Germinal center (tissue), 1 donor: ENCODE measurements around the gene ADAMTS18.
"Not testable (repeated sequence)": the region's sequence is repeated elsewhere in the genome, so short reads cannot be mapped to it uniquely, and the experiment has no call there.

Experiments used
- DNase-seq: peaks from one replicate; pipeline ENCODE4 v3.0.0; 2012; ENCODE audit warnings: mixed read lengths, low spot score

The ADAMTS18 gene

GRCh38 chr16:77285676-77286075 is 149.2 kb downstream of the ADAMTS18 start:
- no peak for DNase-seq

GRCh38 chr16:77282345-77282744 is 152.5 kb downstream of the ADAMTS18 start:
- no peak for DNase-seq

- not testable (repeated sequence) for DNase-seq
Measured at GRCh38 chr16:77279316-77279715, 155.5 kb downstream of the ADAMTS18 start.

- no peak for DNase-seq
Measured at GRCh38 chr16:77277571-77277970, 157.3 kb downstream of the ADAMTS18 start.

- no peak for DNase-seq
Measured at GRCh38 chr16:77277141-77277540, 157.7 kb downstream of the ADAMTS18 start.

GRCh38 chr16:77276661-77277060 is 158.2 kb downstream of the ADAMTS18 start:
- no peak for DNase-seq

GRCh38 chr16:77275303-77275702 is 159.5 kb downstream of the ADAMTS18 start:
- DNase-seq, result not testable (repeated sequence)

GRCh38 chr16:77273815-77274214 is 161.0 kb downstream of the ADAMTS18 start:
- DNase-seq, result no peak

- no peak for DNase-seq
Measured at GRCh38 chr16:77271532-77272426, 163.1 kb downstream of the ADAMTS18 start.

GRCh38 chr16:77266185-77266584 is 168.6 kb downstream of the ADAMTS18 start:
- DNase-seq, result not testable (repeated sequence)

- no peak for DNase-seq
Measured at GRCh38 chr16:77262971-77263370, 171.9 kb downstream of the ADAMTS18 start.

- no peak for DNase-seq
Measured at GRCh38 chr16:77250400-77250799, 184.4 kb downstream of the ADAMTS18 start.

GRCh38 chr16:77246150-77246549 is 188.7 kb downstream of the ADAMTS18 start:
- DNase-seq, result no peak

GRCh38 chr16:77242471-77242870 is 192.4 kb downstream of the ADAMTS18 start:
- not testable (repeated sequence) for DNase-seq

- DNase-seq, result no peak
Measured at GRCh38 chr16:77238593-77238992, 196.2 kb downstream of the ADAMTS18 start.

- DNase-seq, result peak; percentile 87
Measured at GRCh38 chr16:77236063-77236511, 198.7 kb downstream of the ADAMTS18 start.

- no peak for DNase-seq
Measured at GRCh38 chr16:77234611-77235010, 200.2 kb downstream of the ADAMTS18 start.

- DNase-seq, result no peak
Measured at GRCh38 chr16:77233799-77234519, 200.9 kb downstream of the ADAMTS18 start.
